GM15510 (cell line): ENCODE data around the gene AGTRAP.

ENCODE experiments used
- POLR2A ChIP-seq: IDR thresholded peaks from 3 replicates; pipeline ENCODE4 v1.6.1; 2011; ENCODE audit warnings: borderline replicate concordance; ENCODE audit not compliant: insufficient read length; ENCODE audit errors: extremely low read depth

Gene AGTRAP

GRCh38 chr1:11789126-11790067 lies 53.5 kb downstream of the AGTRAP start:
- no peak for TF ChIP-seq POLR2A

GRCh38 chr1:11790101-11790879 lies 54.4 kb downstream of the AGTRAP start:
- no peak for TF ChIP-seq POLR2A

- no peak for TF ChIP-seq POLR2A
These were observed 55.2 kb downstream of the AGTRAP start for GRCh38 chr1:11790880-11791715.

- TF ChIP-seq POLR2A: no peak
These were observed 56.2 kb downstream of the AGTRAP start for GRCh38 chr1:11792106-11792505.

- TF ChIP-seq POLR2A: no peak
These were observed 57.9 kb downstream of the AGTRAP start for GRCh38 chr1:11793819-11794218.

- TF ChIP-seq POLR2A: no peak
These were observed 58.7 kb downstream of the AGTRAP start for GRCh38 chr1:11794446-11795237.

GRCh38 chr1:11795238-11795890 lies 59.4 kb downstream of the AGTRAP start:
- TF ChIP-seq POLR2A: no peak

- no peak for TF ChIP-seq POLR2A
These were observed 60.3 kb downstream of the AGTRAP start for GRCh38 chr1:11796036-11796828.

- no peak for TF ChIP-seq POLR2A
These were observed 61.7 kb downstream of the AGTRAP start for GRCh38 chr1:11797525-11798216.

- TF ChIP-seq POLR2A: no peak
These were observed 63.2 kb downstream of the AGTRAP start for GRCh38 chr1:11799099-11799498.

- no peak for TF ChIP-seq POLR2A
These were observed 64.0 kb downstream of the AGTRAP start for GRCh38 chr1:11799896-11800295.

- no peak for TF ChIP-seq POLR2A
These were observed 64.4 kb downstream of the AGTRAP start for GRCh38 chr1:11800391-11800755.
